ENCODE measurements around the gene CHCHD4.
A peak's percentile ranks its signal among the peaks of the same experiment; 100 is the strongest.

DNA sequence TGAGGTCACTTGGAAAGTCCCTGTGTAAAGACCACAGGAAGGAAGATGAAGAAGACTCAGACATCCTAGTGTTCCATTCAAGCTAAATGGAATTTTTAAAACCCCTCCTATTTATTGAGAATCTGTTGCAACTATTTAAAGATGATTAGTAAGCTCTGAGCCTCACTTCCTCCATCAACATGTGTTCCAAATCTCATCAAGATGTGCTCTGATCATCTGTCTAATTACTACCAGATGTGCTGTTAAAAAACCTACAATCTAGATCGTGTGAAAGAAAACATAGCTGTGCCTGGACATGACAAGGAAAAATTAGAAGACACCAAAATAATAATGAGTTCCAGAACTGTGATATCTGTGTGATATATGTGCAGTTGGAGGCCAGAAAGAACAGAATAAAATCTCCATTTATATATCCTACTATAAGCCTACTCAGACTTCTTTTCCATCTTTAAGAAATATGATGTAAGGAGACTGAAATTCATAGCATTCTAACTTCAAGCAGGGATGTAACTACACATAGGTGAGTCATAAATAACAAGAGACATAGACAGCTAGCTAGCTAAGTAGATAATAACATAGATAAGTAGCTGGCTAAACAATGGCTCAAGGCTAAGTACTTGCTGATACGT, 46.0 kb upstream of the CHCHD4 start:
- TF ChIP-seq GATA2 (IDR thresholded peaks at IDR 0.05; ENCODE audit: low read depth, low read length) (no peak), GATA3 (IDR thresholded peaks at IDR 0.05; ENCODE audit: low read depth, low read length) (peak; percentile 28; the same call in 1 of the 2 replicates)

All from SH-SY5Y (cell line).